ENCODE data around the gene LTO1. TPM values are rescaled to one million over a fixed set of nuclear protein-coding genes. Genes with fewer than 3 reads are reported as not detected.

The LTO1 gene
- total RNA-seq, 1 donor from 2014 or later = 20.0 TPM

- H2AFZ ChIP-seq (ENCODE audit: low read depth, low read length) = no peak overlapping the region
- no peaks in the 10 kb centered on the region for H3K27me3 ChIP-seq (ENCODE audit: insufficient read depth, low read length)
- FAIRE-seq (no peak), DNase-seq (ENCODE audit: low read depth) (no peak)
- no peaks in the 10 kb centered on the region for H3K4me1 ChIP-seq (ENCODE audit: insufficient read depth, low read length)
- no peaks in the 10 kb centered on the region for H3K36me3 ChIP-seq (ENCODE audit: insufficient read depth, low read length)
- no peak overlapping the region for H3K4me3 Mint-ChIP-seq (ENCODE audit: unreplicated experiment)
- no peaks in the 10 kb centered on the region for H3K9me3 ChIP-seq (ENCODE audit: insufficient read depth, low read depth, low read length)
- no peaks in the 10 kb centered on the region for H3K79me2 ChIP-seq (ENCODE audit: insufficient read depth, low read length)
- peaks cover 3% of the 10 kb centered on the region for H3K4me1 Mint-ChIP-seq (ENCODE audit: low read depth, unreplicated experiment)
- no peaks in the 10 kb centered on the region for H3K36me3 Mint-ChIP-seq (ENCODE audit: low read depth, unreplicated experiment)
- H3K9me3 Mint-ChIP-seq (ENCODE audit: unreplicated experiment) = peaks cover 1% of the 10 kb centered on the region
- no peak overlapping the region for H3K4me3 ChIP-seq (ENCODE audit: insufficient read depth, low read depth, low read length)
- no peaks in the 10 kb centered on the region for H4K20me1 ChIP-seq (ENCODE audit: insufficient read depth, low read length)
- no peak overlapping the region for H3K27ac ChIP-seq (ENCODE audit: low read depth, low read length)
- H3K9ac ChIP-seq (ENCODE audit: low read length) = no peak overlapping the region
- no peak overlapping the region for H3K4me2 ChIP-seq (ENCODE audit: low read length)
- TF ChIP-seq CTCF (IDR thresholded peaks at IDR 0.05; ENCODE audit: insufficient read depth, low read depth, low read length) (peak; percentile 14), EZH2 (IDR thresholded peaks at IDR 0.05; ENCODE audit: insufficient read depth, low read length) (no peak)
- peaks cover 2% of the 10 kb centered on the region for H3K27me3 Mint-ChIP-seq (ENCODE audit: low read depth, unreplicated experiment)
- no peak overlapping the region for H3K27ac Mint-ChIP-seq (ENCODE audit: unreplicated experiment)
Measured at GRCh38 chr11:69683764-69684333, 8.7 kb upstream of the LTO1 start.

GRCh38 chr11:69682681-69683326 lies 7.7 kb upstream of the LTO1 start:
- no peaks in the 10 kb centered on the region for H3K4me1 Mint-ChIP-seq (ENCODE audit: low read depth, unreplicated experiment)
- H3K27ac Mint-ChIP-seq (ENCODE audit: unreplicated experiment) = no peak overlapping the region
- no peaks in the 10 kb centered on the region for H3K79me2 ChIP-seq (ENCODE audit: insufficient read depth, low read length)
- TF ChIP-seq CTCF (IDR thresholded peaks at IDR 0.05; ENCODE audit: insufficient read depth, low read depth, low read length) = no peak
- TF ChIP-seq EZH2 (IDR thresholded peaks at IDR 0.05; ENCODE audit: insufficient read depth, low read length) = no peak
- no peak overlapping the region for H2AFZ ChIP-seq (ENCODE audit: low read depth, low read length)
- no peak overlapping the region for H3K4me3 Mint-ChIP-seq (ENCODE audit: unreplicated experiment)
- H3K9ac ChIP-seq (ENCODE audit: low read length) = no peak overlapping the region
- no peaks in the 10 kb centered on the region for H3K9me3 ChIP-seq (ENCODE audit: insufficient read depth, low read depth, low read length)
- peaks cover 1% of the 10 kb centered on the region for H3K9me3 Mint-ChIP-seq (ENCODE audit: unreplicated experiment)
- FAIRE-seq (no peak), DNase-seq (ENCODE audit: low read depth) (no peak)
- H3K36me3 Mint-ChIP-seq (ENCODE audit: low read depth, unreplicated experiment) = no peaks in the 10 kb centered on the region
- no peak overlapping the region for H3K27ac ChIP-seq (ENCODE audit: low read depth, low read length)
- peaks cover 2% of the 10 kb centered on the region for H3K27me3 Mint-ChIP-seq (ENCODE audit: low read depth, unreplicated experiment)
- no peaks in the 10 kb centered on the region for H3K4me1 ChIP-seq (ENCODE audit: insufficient read depth, low read length)
- H3K27me3 ChIP-seq (ENCODE audit: insufficient read depth, low read length) = no peaks in the 10 kb centered on the region
- no peak overlapping the region for H3K4me3 ChIP-seq (ENCODE audit: insufficient read depth, low read depth, low read length)
- H4K20me1 ChIP-seq (ENCODE audit: insufficient read depth, low read length) = no peaks in the 10 kb centered on the region
- H3K4me2 ChIP-seq (ENCODE audit: low read length) = no peak overlapping the region
- H3K36me3 ChIP-seq (ENCODE audit: insufficient read depth, low read length) = no peaks in the 10 kb centered on the region

GRCh38 chr11:69682221-69682620 lies 7.1 kb upstream of the LTO1 start:
- Mint-ChIP-seq H3K9me3 (ENCODE audit: unreplicated experiment) (peaks cover 1% of the 10 kb centered on the region), H3K36me3 (ENCODE audit: low read depth, unreplicated experiment) (no peaks in the 10 kb centered on the region), H3K4me1 (ENCODE audit: low read depth, unreplicated experiment) (no peaks in the 10 kb centered on the region), H3K27me3 (ENCODE audit: low read depth, unreplicated experiment) (peaks cover 2% of the 10 kb centered on the region), H3K27ac (ENCODE audit: unreplicated experiment) (no peak overlapping the region), H3K4me3 (ENCODE audit: unreplicated experiment) (no peak overlapping the region)
- no peaks in the 10 kb centered on the region for H4K20me1 ChIP-seq (ENCODE audit: insufficient read depth, low read length)
- no peak overlapping the region for H3K4me3 ChIP-seq (ENCODE audit: insufficient read depth, low read depth, low read length)
- no peaks in the 10 kb centered on the region for H3K9me3 ChIP-seq (ENCODE audit: insufficient read depth, low read depth, low read length)
- no peaks in the 10 kb centered on the region for H3K79me2 ChIP-seq (ENCODE audit: insufficient read depth, low read length)
- FAIRE-seq = no peak
- H3K4me2 ChIP-seq (ENCODE audit: low read length) = no peak overlapping the region
- no peak overlapping the region for H2AFZ ChIP-seq (ENCODE audit: low read depth, low read length)
- H3K27ac ChIP-seq (ENCODE audit: low read depth, low read length) = no peak overlapping the region
- H3K4me1 ChIP-seq (ENCODE audit: insufficient read depth, low read length) = no peaks in the 10 kb centered on the region
- H3K36me3 ChIP-seq (ENCODE audit: insufficient read depth, low read length) = no peaks in the 10 kb centered on the region
- TF ChIP-seq EZH2 (IDR thresholded peaks at IDR 0.05; ENCODE audit: insufficient read depth, low read length) (no peak), CTCF (IDR thresholded peaks at IDR 0.05; ENCODE audit: insufficient read depth, low read depth, low read length) (no peak)
- no peak overlapping the region for H3K9ac ChIP-seq (ENCODE audit: low read length)
- no peaks in the 10 kb centered on the region for H3K27me3 ChIP-seq (ENCODE audit: insufficient read depth, low read length)
- DNase-seq (ENCODE audit: low read depth) = no peak
